ENCODE data around the gene TTLL5.

DNA sequence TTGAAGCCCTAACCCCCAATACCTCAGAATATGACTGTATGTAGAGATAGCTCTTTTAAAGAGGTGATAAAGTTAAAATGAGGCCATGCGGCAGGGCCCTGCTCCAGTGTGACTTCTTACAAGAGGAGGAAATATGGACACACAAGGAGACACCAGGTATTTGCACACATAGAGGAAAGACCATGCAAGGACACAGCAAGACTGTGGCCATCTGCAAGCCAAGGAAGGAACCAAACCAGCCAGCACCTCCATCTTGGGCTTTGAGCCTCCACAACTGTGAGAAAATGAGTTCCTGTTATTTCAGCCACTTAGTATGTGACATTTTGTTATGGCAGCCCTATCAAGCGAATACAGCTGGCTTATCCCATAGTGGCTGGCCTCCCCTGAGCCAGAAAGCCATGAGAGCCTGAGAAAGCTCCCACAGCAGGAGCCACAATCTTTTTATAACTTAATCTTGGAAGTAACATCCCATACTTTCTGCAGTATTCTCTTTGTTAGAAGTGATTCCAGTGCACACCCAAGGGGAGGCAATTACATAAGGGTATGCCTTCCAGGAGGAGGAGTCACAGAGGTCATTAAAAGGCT is 272.8 kb downstream of the TTLL5 start:
- TF ChIP-seq L3MBTL2 (conservative IDR thresholded peaks at IDR 0.05) (no peak), FOXA1 (IDR thresholded peaks at IDR 0.05) (no peak), SUZ12 (IDR thresholded peaks at IDR 0.05) (no peak), NFRKB (IDR thresholded peaks at IDR 0.05) (no peak), FOXM1 (IDR thresholded peaks at IDR 0.05; ENCODE audit: borderline replicate concordance) (no peak), SP1 (IDR thresholded peaks at IDR 0.05) (no peak), ARNT (IDR thresholded peaks at IDR 0.05) (no peak)

Measured in HEK293T (cell line).